ENCODE results near the gene UNC13B.
"Not testable (repeated sequence)": the region's sequence is repeated elsewhere in the genome, so short reads cannot be mapped to it uniquely, and the experiment has no call there.

UNC13B gene

DNA sequence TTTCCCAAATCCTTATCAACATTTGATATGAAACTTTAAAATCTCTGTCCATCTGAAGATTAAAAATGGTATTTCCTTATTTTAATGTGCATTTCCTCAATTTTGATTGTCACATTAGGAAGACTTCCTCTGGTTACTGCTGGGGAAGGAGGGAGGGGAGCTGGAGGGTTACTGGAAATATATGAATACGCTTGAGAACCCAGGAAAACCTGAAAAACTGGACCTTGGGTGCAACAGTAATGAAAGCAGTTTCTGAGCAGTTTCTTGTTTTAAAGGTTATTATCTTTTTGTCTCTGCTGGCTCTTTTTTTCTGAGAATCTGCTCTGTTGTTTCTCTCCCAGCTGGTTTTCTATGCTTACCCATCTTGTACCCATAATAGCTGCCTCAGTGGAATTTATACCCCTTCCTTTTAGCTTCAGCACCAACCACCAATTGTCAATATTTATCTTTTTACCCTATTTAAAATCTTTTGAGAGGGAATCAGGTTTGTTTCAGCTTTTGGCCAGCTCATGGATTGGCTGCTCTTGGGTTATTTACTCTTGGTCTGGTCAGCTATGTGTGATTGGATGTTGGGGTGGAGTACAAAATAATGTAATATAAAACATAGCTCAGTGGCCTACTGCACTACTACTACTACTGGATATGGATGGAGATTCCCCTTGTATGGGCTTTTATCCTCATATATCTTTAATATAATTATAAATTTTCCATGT, 67.4 kb downstream of the UNC13B start:
- DNase-seq = peak; percentile 42

DNA sequence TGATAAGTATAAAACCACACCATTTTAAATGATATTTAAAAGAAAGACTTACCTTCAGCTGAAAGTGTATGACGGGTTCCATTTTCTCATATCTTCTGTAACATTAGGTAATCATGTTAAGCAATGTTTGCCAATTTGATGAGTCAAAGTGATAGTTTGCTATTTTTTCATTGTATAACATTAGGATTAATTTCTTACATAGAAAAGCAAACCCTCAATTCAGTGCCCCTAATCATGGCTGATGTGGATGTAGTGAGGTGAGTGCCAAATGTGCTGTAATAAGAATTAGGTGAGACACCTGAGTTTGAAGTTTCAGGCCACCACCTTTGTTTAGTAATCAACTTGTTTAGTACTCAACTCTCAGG, 68.0 kb downstream of the UNC13B start:
- DNase-seq = no peak

DNA sequence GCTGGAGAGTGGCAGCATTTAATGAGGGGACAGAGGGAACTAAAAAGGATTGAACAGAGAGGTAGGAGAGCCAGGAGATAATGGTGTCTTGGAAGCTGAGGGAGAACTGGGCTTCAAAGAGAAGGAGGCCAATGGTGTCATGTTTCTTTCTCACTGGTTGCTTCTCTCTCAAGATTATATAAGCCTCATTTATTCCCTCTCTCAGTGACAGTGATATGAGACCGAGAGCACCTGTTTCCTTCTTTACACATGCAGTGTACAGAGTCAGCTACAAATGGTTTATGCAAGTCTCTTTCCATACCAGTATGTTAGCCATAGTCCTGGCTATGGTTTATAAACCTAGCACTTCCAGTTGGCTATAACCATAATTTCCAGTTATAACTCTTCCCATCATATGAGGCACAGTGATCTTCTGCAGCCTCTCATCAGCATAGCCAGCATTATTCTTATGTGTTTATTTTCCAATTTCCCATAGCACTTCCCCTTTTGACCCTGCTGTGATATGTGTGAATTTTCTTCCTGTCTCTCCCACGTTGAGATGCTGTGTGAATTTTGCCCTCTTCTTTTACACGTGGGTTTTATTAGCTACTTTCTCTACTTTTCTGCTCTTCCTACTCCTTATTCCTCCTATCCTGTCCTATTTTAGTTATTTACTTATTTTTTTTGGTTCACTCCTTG, 71.2 kb downstream of the UNC13B start:
- DNase-seq = peak; percentile 61

DNA sequence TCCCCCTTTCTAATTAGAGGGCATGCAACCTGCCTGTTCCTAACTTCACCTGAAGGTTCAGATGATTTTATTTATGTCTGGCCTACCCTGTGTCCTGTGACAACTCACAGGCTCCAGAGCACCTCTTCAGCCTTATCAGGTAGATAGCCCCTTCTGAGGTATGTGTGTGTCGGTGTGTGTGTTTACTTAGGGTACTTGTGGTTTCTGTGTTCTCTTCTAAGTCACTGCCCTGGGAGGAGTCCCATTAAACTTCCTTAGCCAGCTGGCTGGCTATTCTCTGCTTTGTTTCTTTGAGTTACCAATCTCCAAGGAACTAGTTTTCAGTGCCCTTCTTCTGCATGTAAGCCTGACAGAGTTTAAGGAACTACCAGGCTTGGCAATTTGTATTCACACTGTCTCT, 74.9 kb downstream of the UNC13B start:
- peak; percentile 37 for DNase-seq

DNA sequence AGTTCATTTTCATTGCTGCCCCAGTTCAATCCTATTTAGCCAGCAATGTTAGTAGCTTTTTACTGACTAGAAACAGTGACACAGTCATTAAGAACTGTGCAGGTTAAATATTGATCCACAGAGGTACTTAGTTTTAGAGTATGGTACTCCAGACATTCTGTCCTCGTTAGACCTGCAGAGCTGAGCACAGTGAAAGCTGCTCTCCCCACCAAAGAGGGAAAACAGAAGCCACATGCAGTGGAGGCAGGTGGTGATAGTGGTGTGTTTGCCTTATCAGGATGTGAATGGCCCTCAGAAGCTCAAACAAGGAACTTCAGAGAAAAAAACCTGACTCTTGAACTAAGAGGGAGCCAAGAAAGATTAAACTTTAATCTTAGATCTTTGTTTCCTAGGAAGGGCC, 75.5 kb downstream of the UNC13B start:
- DNase-seq = peak; percentile 85

DNA sequence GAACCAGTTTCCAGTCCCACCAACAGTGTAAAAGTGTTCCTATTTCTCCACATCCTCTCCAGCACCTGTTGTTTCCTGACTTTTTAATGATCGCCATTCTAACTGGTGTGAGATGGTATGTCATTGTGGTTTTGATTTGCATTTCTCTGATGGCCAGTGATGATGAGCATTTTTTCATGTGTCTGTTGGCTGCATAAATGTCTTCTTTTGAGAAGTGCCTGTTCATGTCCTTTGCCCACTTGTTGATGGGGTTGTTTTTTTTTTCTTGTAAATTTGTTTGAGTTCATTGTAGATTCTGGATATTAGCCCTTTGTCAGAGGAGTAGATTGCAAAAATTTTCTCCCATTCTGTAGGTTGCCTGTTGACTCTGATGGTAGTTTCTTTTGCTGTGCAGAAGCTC, 84.1 kb downstream of the UNC13B start:
- not testable (repeated sequence) for DNase-seq

DNA sequence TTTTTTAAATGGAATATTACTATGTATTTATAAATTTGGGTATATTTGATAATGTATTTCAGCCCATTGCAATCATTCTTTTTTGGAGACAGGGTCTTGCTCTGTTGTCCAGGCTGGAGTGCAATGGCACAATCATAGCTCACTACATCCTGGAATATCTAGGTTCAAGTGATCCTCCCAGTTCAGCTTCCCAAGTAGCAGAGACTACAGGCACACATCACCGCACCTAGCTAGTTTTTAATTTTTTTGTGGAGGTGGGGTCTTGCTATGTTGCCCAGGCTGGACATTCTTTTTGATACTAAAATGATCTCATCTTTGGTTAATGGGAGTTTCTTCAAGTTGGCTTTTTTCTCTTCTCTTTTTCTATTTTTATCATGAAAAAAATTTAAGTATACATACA, 91.3 kb downstream of the UNC13B start:
- no peak for DNase-seq

DNA sequence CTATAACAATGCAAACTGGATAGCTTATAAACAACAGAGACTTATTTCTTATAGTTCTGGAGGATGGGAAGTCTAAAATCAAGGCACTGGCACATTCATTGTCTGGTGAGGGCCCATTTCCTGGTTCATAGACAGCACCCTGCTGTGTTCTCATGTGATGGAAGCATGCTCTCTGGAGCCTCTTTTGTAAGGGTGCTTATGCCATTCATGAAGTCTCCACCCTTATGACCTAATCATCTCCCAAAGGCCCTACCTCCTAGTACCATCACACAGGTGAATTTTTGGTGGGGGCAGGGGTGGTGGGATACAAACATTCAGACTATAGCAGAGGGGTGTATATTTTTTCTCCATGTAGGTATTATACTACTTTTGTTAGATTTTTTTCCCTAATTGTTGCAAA, 92.4 kb downstream of the UNC13B start:
- peak; percentile 79 for DNase-seq

DNA sequence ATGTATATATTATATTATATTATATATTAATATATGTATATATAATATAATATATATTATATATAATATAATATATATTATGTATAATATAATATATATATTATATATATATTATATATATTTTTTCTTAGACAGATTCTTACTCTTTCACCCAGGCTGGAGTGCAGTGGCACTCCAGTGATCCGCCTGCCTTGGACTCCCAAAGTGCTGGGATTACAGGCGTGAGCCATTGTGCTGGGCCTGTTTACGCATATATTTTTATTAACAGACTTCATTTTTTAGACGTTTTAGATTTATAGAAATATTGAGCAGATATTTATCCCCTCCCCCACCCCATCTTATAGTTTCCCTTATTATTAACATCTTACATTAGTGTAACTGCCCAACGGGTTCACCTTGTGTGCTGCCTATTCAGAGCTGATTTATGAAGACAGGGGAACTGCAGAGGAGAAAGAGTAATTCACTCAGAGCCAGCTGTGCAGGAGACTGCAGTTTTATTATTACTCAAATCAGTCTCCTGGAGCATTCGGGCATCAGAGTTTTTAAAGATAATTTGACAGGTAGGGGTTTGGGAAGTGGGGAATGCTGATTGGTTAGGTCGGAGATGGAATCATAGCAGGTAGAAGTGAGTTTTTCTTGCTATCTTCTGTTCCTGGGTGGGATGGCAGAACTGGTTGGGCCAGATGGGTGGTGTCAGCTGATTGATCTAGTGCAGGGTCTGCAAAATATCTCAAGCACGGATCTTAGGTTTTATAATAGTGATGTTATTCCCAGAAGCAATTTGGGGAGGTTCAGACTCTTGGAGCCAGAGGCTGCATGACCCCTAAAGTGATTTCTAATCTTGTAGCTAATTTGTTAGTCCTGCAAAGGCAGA, 93.4 kb downstream of the UNC13B start:
- DNase-seq = no peak

DNA sequence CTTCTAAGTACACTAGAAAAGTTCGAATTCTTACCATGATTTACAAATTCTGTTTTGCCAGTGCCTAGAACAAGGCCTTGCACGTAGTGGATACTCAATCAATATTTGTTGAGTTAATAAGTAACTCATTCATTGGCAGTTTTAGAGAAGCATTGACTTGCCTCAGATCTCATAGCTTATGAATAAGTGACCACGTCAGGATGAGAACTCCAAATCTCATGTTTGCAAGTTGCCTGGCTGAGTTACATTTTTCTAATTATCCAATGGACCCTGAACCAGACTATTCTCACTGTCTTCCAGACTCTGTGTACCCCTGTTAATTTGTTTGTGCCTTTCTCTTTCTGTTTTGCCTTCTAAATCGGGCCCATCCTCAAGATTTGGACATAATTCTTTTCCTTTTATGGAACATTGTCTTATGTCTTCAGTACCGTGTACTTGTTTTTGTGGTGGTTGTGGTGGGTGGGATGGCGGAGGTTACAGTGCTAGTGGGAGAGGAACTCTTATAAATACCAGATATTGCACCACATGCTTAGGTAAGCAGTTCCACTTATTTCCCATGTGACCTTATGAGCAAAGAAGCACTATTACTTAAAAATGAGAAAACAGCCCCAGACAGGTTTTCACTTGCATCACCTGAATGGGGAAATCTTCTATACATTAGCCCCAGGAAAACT, 96.3 kb downstream of the UNC13B start:
- no peak for DNase-seq

DNA sequence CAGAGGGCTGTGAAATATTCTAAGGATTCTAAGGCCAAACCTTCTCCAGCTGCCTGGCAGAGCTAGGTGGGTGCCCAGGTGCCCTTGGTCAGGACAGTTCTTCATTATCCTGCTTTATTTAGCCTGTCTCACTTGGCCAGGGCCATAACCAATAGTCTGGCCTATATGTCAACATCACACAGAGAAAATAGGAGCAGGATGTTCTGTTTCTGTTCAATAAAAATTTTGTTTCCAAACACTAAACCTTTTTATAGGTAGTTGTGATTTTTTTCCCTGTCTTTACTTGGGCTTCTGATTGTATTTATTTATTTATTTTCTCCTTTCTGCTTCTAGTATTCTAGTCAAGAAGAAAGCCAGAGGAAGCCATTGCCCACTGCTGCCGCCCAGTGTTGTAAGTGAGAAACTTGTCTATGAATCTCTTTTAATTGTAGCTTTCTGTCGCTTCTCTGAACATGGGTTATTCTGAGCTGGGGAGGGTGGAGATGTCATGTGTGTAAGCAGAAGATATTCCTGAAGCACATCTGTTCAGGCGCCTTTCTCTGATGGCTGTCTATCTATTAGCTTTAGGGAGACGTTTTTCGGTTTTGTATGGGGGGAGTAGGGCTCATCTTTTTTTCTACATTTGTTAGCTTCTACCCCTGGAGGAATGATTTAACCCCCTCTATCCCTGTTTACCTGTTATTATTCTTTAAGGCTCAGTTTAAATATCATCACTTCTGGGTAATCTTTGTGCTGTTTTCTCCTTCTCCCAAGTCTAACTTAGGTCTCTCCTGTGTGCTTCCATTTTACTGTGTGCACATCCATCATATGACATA, 97.1 kb downstream of the UNC13B start:
- DNase-seq = peak; percentile 70

DNA sequence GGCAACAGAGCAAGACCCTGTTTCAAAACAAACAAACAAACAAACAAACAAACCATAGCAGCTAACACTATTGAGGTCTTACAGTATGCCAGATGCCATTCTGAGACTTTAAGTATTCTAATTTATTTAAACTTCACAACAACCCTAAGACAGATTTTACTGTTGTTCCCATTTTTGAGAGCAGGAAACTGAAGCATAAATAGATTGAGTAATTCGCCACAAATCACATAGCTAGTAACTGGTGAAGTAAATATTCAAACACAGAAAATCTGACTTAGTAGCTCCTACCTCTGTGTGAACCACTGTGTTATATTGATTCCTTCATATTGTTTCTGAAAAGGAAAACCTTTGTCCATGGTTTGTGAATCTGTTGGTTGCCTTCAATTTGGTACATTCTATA, 98.4 kb downstream of the UNC13B start:
- DNase-seq = no peak

DNA sequence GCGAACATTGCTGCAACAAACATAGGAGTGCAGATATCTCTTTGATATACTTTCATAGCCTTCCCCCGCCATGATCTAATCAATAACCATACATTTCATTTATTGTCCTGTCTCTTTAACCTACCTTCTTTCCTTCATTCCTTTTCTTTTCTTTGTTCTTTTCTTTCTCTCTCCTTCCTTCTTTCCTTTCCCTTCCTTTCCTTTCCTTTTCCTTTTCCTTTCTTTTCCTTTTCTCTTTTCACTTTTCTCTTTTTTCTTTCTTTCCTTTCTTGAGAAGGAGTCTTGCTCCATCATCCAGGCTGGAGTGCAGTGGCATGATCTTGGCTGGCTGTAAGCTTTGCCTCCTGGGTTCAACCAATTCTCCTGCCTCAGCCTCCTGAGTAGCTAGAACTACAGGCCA, 100.3 kb downstream of the UNC13B start:
- no peak for DNase-seq

DNA sequence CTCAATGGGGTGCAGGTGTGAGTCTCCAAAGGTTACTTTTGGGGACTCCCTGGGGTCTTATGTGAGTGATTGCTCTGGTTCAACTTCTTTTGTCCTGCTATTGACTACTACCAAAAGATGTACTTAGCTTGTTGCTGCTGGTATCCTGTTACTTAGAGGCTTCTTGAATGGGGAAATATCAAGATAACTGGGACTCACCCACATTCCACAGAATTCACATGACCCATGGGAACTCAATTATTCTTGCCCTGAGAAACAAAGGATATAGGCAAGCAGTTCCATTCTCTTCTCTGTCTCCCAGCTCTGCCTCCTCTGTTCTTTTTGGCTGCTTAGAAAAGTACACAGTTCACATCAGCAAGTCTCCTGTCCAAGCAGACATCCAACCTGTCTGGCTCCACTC, 105.9 kb downstream of the UNC13B start:
- DNase-seq = no peak

DNA sequence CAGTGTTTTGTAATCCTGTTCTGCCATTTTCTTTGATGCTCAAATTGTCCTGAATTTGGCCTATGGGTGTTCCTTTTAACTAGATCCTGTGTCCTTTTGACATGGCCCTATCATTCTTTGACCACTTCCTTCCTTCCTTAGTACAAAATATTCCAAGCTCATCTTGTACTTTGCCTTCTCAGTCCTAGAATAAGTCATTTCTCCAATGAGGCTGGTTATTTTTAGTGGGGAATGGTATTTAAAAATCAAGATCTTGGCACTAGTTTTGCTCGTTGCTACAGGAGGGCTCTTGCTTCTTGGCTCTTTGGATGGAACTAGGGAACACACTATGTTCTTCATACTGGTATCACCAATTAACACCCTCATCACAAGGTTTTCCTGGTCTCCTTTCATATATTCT, 108.1 kb downstream of the UNC13B start:
- no peak for DNase-seq

DNA sequence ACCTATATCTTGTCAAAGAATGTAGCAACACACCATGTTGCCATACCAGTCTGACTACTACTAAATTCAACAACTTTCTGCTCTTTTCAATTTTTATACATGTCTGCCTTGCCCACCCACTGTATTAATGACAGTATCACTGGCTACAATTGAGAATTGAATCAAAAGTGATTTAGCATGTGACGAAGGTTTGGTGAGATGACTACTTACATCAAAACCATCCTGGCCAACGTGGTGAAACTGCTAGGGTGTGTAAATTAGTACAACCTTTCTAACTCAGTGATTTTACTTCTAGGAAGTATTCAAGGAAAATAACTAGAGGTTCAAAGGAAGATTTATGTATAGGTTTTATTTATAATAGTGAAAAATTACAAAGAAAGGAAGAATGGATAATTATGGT, 109.8 kb downstream of the UNC13B start:
- DNase-seq = no peak

DNA sequence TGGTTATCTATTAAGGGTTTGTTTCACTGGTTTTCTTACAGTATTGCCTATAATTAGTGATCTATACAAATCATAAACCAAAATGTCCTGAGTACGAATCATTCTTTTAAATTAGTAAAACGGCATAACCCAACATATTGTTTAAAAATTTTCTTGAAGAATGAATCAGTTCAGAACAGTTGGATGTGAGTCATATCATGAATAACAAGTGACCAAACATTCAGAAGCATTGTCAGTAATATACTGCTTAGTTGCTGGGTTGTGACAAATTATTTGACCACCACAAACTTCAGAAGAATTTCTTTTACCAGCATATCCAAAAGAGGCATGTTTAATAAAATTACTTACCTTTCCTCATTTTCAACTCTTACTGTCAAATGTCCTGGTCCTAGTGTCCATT, 111.2 kb downstream of the UNC13B start:
- DNase-seq = no peak

DNA sequence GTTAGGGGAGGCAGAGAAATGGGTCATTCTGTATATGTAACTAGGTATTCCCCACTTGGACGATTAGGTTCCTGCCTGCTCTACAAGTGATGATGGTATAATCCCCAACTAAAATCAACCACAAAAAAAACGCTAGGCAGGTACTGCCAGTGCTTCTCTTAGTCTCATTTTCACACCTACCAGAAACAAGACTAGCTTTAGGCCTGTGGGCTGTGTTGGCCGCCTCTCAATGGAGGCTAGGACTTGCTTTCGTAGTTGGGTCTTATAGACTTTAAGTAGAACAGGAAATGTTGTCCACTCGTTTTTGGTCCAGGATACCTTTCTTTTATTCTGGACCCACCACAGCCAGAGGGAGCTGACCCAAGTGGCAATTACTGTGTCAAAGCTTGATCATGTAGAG, 111.8 kb downstream of the UNC13B start:
- DNase-seq = no peak

DNA sequence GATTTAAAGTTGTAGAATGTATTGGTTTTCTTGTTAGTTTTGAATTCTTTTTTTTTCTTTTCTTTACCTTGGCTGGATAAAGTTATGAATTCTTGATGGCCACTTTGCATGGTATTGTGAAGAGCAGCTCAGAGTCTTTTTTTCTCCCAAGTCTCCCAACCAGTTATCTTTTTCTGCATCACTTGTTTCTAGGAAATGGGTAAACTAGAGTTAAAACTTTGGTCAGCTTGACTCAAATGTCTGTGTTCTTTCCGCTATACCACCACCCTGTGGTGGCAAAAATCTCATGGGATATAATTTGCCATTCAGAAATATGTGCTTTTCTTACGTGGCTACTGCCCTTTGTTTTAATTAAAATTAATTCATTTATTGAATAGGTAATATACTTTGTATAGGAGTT, 113.2 kb downstream of the UNC13B start:
- DNase-seq = no peak

DNA sequence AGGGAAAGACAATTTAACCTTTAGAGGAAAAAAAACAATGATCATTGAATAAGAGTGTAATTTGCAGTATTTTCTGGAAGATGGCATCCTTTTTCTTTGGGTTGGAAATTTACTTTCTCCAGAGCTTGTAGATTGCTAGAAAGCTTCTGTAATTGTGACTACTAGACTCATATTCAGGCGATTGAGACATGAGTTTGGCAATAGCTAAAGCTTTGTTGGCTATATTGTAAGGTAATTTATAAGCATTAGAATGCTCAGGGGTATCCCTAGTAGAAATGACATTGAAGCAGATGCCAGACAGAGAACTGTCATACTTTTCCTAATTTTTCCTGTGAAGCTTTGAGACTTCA, 115.3 kb downstream of the UNC13B start:
- DNase-seq = no peak

DNA sequence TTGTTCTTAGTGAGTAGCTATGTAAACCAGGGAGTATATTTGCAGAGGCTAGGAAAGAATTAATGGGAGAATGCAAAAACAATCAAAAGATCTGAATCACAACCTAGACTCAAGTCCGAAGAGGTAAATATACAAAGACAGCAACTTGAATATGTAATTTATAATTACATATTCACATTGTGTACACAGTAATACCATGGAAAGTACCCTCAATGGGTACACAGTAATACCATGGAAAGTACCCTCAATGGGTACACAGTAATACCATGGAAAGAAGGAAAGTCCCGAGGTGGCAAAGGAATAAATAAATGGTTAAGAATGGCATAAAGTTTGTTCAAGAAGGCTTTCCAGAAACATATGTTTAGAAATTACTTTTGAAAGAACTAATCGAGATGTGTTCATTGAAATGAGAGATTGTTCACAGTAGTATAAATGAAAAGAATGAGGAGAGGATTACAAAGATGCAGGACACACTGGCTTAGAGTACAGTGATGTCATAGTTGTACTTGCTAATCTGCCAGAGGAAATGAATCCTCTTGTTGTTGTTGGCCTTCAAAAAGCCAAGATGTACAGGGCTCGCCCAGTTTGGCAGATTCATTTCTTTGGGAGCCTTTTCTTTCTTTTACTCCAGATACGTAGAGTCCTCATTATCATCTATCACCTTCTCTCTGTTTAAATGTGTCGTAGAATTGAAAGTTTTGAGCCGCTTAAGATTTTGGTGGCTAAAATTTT, 116.0 kb downstream of the UNC13B start:
- no peak for DNase-seq

DNA sequence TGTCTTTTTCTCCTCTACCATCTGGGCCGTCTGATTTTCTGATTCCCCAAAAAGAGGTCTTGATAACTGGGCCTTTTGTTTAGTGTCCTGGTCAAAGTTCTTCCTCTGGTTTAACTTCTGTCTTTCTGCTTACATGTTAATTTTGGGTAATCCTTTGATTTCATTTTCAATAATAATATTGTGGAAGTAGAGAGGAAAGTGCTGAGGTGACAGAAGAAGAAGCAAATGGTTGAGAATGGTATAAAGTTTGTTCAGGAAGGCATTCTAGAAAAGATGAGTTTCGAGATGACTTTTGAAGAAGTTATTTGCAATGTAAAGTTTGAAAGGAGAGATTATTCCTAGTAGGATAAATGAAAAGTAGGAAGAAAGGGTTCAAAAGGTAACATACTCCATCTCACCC, 118.1 kb downstream of the UNC13B start:
- DNase-seq = no peak

All from NCI-H2029 (cell line).